Fibroblast of lung (primary cell): ENCODE data around the gene PDCD4.

Experiments used
- CTCF ChIP-seq, 2 donors: IDR thresholded peaks in 1 of 2; conservative IDR thresholded peaks in 1 of 2; 1 replicate in 1 of 2; 2 replicates in 1 of 2; pipeline ENCODE4 v1.5.1; 2011 to 2012; ENCODE audit warnings: low read length in 2 of 2, control low read depth in 1 of 2, inconsistent platforms in 1 of 2, low read depth in 1 of 2, mild to moderate bottlenecking in 1 of 2
- EZH2 ChIP-seq: IDR thresholded peaks from 2 replicates; pipeline ENCODE4 v1.5.1; 2012; ENCODE audit warnings: low read length, control low read depth, mild to moderate bottlenecking; ENCODE audit errors: missing control alignments

GRCh38 chr10:110835841-110836240, 35.9 kb upstream of the PDCD4 start:
- no peak for TF ChIP-seq CTCF (conservative IDR thresholded peaks at IDR 0.05 in 1 of 2, IDR thresholded peaks at IDR 0.05 in 1 of 2; ENCODE audit: low read depth in 1 of 2, low read length in 2 of 2)
- no peak for TF ChIP-seq EZH2
